ENCODE results near the gene SCGB2B2. TPM values are rescaled to one million over a fixed set of nuclear protein-coding genes. Genes with fewer than 3 reads are reported as not detected.
"Not testable (repeated sequence)": the region's sequence is repeated elsewhere in the genome, so short reads cannot be mapped to it uniquely, and the experiment has no call there.

Gene SCGB2B2
- total RNA-seq, 2 donors from 2014 or later, result 0.75 TPM; not detected in 1

DNA sequence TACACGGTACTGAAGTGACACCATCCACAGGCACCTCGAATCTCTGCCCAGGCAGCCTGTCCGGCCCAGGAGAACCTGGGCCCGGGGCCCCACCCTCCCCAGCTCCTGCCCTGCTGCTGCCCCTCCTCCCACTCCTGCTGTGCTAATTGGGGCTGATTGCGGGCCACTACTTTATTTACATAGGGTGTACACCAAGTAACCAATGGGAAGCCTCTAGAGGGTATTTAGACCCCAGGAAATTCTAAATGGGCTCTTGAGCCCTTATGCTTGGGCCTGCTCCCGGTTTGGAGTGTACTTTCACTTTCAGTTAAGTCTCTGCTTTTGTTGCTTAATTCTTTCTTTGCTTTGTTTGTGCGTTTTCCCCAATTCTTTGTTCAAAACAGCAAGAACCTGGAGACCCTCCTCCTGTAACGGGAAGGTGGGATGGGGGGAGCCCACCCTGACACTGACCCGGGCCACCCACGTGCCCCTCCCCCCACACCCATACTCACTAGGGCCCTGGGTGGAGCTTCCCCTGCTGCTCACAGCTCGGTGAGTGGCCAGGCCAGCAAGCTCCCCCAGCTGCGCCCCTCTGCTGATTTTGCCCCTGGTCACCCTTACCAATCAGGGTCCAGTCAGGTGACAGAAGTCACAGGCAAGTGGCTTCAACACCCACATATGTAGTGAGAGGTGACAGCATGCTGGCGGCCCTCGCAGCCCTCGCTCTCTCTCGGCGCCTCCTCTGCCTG is 9.4 kb downstream of the SCGB2B2 start:
- Mint-ChIP-seq H3K4me3 (no peak overlapping the region), H3K27ac (no peak overlapping the region), H3K4me1 (no peaks in the 10 kb centered on the region), H3K9me3 (peaks cover 4% of the 10 kb centered on the region), H3K27me3 (ENCODE audit: insufficient read depth) (peaks cover 7% of the 10 kb centered on the region), H3K36me3 (ENCODE audit: low read depth) (no peaks in the 10 kb centered on the region)
- TF ChIP-seq, protein P1, sequence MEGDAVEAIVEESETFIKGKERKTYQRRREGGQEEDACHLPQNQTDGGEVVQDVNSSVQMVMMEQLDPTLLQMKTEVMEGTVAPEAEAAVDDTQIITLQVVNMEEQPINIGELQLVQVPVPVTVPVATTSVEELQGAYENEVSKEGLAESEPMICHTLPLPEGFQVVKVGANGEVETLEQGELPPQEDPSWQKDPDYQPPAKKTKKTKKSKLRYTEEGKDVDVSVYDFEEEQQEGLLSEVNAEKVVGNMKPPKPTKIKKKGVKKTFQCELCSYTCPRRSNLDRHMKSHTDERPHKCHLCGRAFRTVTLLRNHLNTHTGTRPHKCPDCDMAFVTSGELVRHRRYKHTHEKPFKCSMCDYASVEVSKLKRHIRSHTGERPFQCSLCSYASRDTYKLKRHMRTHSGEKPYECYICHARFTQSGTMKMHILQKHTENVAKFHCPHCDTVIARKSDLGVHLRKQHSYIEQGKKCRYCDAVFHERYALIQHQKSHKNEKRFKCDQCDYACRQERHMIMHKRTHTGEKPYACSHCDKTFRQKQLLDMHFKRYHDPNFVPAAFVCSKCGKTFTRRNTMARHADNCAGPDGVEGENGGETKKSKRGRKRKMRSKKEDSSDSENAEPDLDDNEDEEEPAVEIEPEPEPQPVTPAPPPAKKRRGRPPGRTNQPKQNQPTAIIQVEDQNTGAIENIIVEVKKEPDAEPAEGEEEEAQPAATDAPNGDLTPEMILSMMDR (conservative IDR thresholded peaks at IDR 0.05), result no peak
- H3K27me3 ChIP-seq (ENCODE audit: control insufficient read depth, insufficient read depth, low read length, poor library complexity, severe bottlenecking), result peaks cover 4% of the 10 kb centered on the region
- no peak overlapping the region for H3K9ac ChIP-seq (ENCODE audit: extremely low read depth, low read length, poor library complexity, severe bottlenecking)
- 80 to 90% methylated on average over 3 to 17 of the region's 17 CpGs for WGBS, 2 experiments (ENCODE audit: insufficient coverage in 1 of 2, insufficient read length in 1 of 2)
- H3K4me3 ChIP-seq (ENCODE audit: low read length), result no peak overlapping the region
- H3K36me3 ChIP-seq (ENCODE audit: control insufficient read depth, insufficient read depth, low read length), result no peaks in the 10 kb centered on the region
- DNase-seq, result no peak
- H3K27ac ChIP-seq (ENCODE audit: low read depth, low read length), result no peak overlapping the region
- no peaks in the 10 kb centered on the region for H3K4me1 ChIP-seq (ENCODE audit: control insufficient read depth, insufficient read depth, low read length)
- no peaks in the 10 kb centered on the region for H3K9me3 ChIP-seq (ENCODE audit: control insufficient read depth, low read length)

DNA sequence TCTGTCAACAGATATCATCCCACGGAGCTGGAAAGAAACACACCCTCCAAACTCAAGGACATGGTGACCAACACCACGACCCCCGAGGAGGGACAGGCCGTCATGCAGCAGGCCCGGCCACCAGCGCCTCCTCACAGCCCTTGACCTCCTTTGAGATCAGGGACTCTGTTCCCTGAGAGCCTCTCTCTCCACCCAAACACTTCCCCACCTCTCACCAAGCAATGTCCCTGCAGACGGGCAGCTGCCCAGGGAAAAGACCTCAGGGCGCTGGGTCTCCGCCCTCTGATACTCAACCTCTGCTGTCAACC is 10.0 kb downstream of the SCGB2B2 start:
- H3K27ac ChIP-seq (ENCODE audit: low read depth, low read length), result no peak overlapping the region
- Mint-ChIP-seq H3K27me3 (ENCODE audit: insufficient read depth) (peaks cover 4% of the 10 kb centered on the region), H3K9me3 (peaks cover 5% of the 10 kb centered on the region), H3K4me3 (no peak overlapping the region), H3K4me1 (no peaks in the 10 kb centered on the region), H3K36me3 (ENCODE audit: low read depth) (no peaks in the 10 kb centered on the region), H3K27ac (no peak overlapping the region)
- H3K9ac ChIP-seq (ENCODE audit: extremely low read depth, low read length, poor library complexity, severe bottlenecking), result no peak overlapping the region
- H3K4me1 ChIP-seq (ENCODE audit: control insufficient read depth, insufficient read depth, low read length), result no peaks in the 10 kb centered on the region
- WGBS, 2 experiments (ENCODE audit: insufficient coverage in 1 of 2, insufficient read length in 1 of 2), result 95 to 96% methylated on average over 6 to 9 of the region's 9 CpGs
- H3K27me3 ChIP-seq (ENCODE audit: control insufficient read depth, insufficient read depth, low read length, poor library complexity, severe bottlenecking), result no peaks in the 10 kb centered on the region
- no peak overlapping the region for H3K4me3 ChIP-seq (ENCODE audit: low read length)
- no peaks in the 10 kb centered on the region for H3K36me3 ChIP-seq (ENCODE audit: control insufficient read depth, insufficient read depth, low read length)
- DNase-seq, result no peak
- no peaks in the 10 kb centered on the region for H3K9me3 ChIP-seq (ENCODE audit: control insufficient read depth, low read length)
- TF ChIP-seq, protein P1 (conservative IDR thresholded peaks at IDR 0.05), result no peak

DNA sequence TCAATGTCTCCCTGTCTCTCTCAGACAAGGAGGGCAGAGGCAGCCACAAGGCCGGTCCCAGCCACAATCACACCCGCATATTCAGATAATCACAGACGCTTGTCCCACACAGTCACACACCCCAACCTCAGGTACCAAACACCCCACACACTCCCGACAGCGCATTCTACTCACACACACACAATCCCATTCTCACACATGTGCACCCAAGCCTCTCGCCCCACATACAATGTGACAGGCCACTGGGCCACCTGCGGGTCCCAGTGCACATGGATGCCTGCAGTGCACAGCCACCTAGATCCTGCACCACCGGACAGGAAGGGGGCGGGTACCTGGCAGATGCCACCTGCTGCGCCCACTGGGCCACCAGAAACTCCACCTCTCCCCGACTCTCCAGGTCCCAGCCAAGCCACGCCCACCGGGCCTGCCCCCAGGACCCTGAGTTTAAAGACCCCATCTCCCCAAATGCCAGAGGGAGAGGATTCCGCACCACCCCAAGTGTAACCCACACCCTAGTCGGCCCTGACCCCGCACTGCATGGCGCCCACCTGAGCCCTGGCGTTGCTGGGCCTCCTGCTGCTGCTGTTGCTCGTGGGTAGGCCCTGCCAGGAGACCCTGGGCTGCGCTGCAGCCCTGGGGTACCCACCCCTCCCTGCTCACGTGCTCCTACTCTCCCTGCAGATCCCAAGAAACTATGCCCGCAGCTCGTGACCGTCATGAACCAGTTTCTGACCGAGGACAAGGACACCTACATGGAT is 10.6 kb downstream of the SCGB2B2 start:
- H3K36me3 ChIP-seq (ENCODE audit: control insufficient read depth, insufficient read depth, low read length), result no peaks in the 10 kb centered on the region
- H3K27ac ChIP-seq (ENCODE audit: low read depth, low read length), result no peak overlapping the region
- TF ChIP-seq, protein P1 (conservative IDR thresholded peaks at IDR 0.05), result no peak
- H3K9me3 Mint-ChIP-seq, result peaks cover 5% of the 10 kb centered on the region
- peaks cover 4% of the 10 kb centered on the region for H3K27me3 Mint-ChIP-seq (ENCODE audit: insufficient read depth)
- no peak overlapping the region for H3K4me3 ChIP-seq (ENCODE audit: low read length)
- no peaks in the 10 kb centered on the region for H3K36me3 Mint-ChIP-seq (ENCODE audit: low read depth)
- DNase-seq, result no peak
- H3K27ac Mint-ChIP-seq, result no peak overlapping the region
- no peaks in the 10 kb centered on the region for H3K27me3 ChIP-seq (ENCODE audit: control insufficient read depth, insufficient read depth, low read length, poor library complexity, severe bottlenecking)
- no peak overlapping the region for H3K9ac ChIP-seq (ENCODE audit: extremely low read depth, low read length, poor library complexity, severe bottlenecking)
- H3K4me1 Mint-ChIP-seq, result no peaks in the 10 kb centered on the region
- 92% methylated on average over 6 to 25 of the region's 25 CpGs for WGBS, 2 experiments (ENCODE audit: insufficient coverage in 1 of 2, insufficient read length in 1 of 2)
- H3K4me3 Mint-ChIP-seq, result no peak overlapping the region
- H3K4me1 ChIP-seq (ENCODE audit: control insufficient read depth, insufficient read depth, low read length), result no peaks in the 10 kb centered on the region
- no peaks in the 10 kb centered on the region for H3K9me3 ChIP-seq (ENCODE audit: control insufficient read depth, low read length)

DNA sequence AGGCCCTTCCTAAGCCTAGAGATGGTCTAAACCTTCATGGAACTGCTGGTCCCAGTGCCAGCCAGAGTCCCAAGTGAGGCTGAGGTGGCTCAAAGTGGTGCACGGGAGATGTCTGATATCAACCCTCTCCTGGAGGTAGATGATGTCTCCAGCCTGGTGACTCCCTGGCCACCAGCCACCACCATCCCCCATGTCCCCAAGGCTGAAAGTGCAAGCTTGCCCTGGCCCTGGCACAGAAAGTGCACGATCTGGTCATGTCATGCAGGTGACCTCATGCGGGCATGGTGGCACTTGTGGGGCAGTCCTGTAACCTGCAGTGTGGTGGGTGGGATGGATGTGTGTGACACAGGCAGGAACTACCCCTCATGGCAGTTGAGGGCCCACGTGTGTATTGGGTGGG is 11.7 kb downstream of the SCGB2B2 start:
- H3K4me3 ChIP-seq (ENCODE audit: low read length); H3K27me3 Mint-ChIP-seq (ENCODE audit: insufficient read depth); H3K4me1 ChIP-seq (ENCODE audit: control insufficient read depth, insufficient read depth, low read length); H3K9me3 ChIP-seq (ENCODE audit: control insufficient read depth, low read length); DNase-seq; H3K4me1 Mint-ChIP-seq; H3K9me3 Mint-ChIP-seq; H3K36me3 ChIP-seq (ENCODE audit: control insufficient read depth, insufficient read depth, low read length); H3K4me3 Mint-ChIP-seq; H3K36me3 Mint-ChIP-seq (ENCODE audit: low read depth); H3K27ac Mint-ChIP-seq; H3K9ac ChIP-seq (ENCODE audit: extremely low read depth, low read length, poor library complexity, severe bottlenecking); H3K27ac ChIP-seq (ENCODE audit: low read depth, low read length); H3K27me3 ChIP-seq (ENCODE audit: control insufficient read depth, insufficient read depth, low read length, poor library complexity, severe bottlenecking): not testable (repeated sequence)
- 68 to 89% methylated on average over 2 to 4 of the region's 4 CpGs for WGBS, 2 experiments (ENCODE audit: insufficient coverage in 1 of 2, insufficient read length in 1 of 2)
